WERI-Rb-1 (cell line): ENCODE measurements around the gene CT47A1.
"Not testable (repeated sequence)": the region's sequence is repeated elsewhere in the genome, so short reads cannot be mapped to it uniquely, and the experiment has no call there.

Experiments
- DNase-seq: peaks from one replicate; pipeline ENCODE4 v3.0.0-alpha.2; 2020
- H3K27ac ChIP-seq: fragments of 250-450 bp; sonication (Bioruptor Pico); 2 replicates; pipeline ENCODE4 v1.5.1; 2020; ENCODE audit warnings: mild to moderate bottlenecking, moderate library complexity
- H3K27me3 ChIP-seq: fragments of 250-450 bp; sonication (Bioruptor Pico); 2 replicates; pipeline ENCODE4 v1.5.1; 2021; ENCODE audit warnings: mild to moderate bottlenecking, low read depth, moderate library complexity; ENCODE audit not compliant: insufficient read depth, severe bottlenecking
- H3K36me3 ChIP-seq: fragments of 250-450 bp; sonication (Bioruptor Pico); 2 replicates; pipeline ENCODE4 v1.5.1; 2020; ENCODE audit warnings: mild to moderate bottlenecking, moderate library complexity
- H3K4me3 ChIP-seq: 2 replicates; pipeline ENCODE4 v1.5.1; 2011; ENCODE audit warnings: low read depth, mild to moderate bottlenecking, control low read depth, low read length
- H3K9me3 ChIP-seq: fragments of 250-450 bp; sonication (Bioruptor Pico); 2 replicates; pipeline ENCODE4 v1.5.1; 2021; ENCODE audit warnings: mild to moderate bottlenecking, moderate library complexity; ENCODE audit not compliant: severe bottlenecking
- CTCF ChIP-seq: IDR thresholded peaks from 2 replicates; pipeline ENCODE4 v1.5.1; 2011; ENCODE audit warnings: low read depth, mild to moderate bottlenecking, control low read depth, inconsistent platforms, low read length

The CT47A1 gene

GRCh38 chrX:120985660-120986059, at the start of gene CT47A1:
Gene CT47A1 (minus strand): TSS chrX:120985760. CDS start chrX:120985529, 231 bp downstream.
- not testable (repeated sequence) for H3K27ac ChIP-seq, DNase-seq, H3K9me3 ChIP-seq, H3K4me3 ChIP-seq, H3K36me3 ChIP-seq
- peaks cover 28% of the 10 kb centered on the region for H3K27me3 ChIP-seq

GRCh38 chrX:121032531-121032930, 47.0 kb upstream of the CT47A1 start:
- no peaks in the 10 kb centered on the region for H3K9me3 ChIP-seq
- H3K27ac ChIP-seq: no peak overlapping the region
- H3K4me3 ChIP-seq: no peak overlapping the region
- H3K27me3 ChIP-seq: peaks cover 45% of the 10 kb centered on the region
- TF ChIP-seq CTCF: no peak
- H3K36me3 ChIP-seq: no peaks in the 10 kb centered on the region
- DNase-seq: no peak

GRCh38 chrX:121030083-121030482, 44.5 kb upstream of the CT47A1 start:
- H3K4me3 ChIP-seq: no peak overlapping the region
- no peaks in the 10 kb centered on the region for H3K36me3 ChIP-seq
- peaks cover 56% of the 10 kb centered on the region for H3K27me3 ChIP-seq
- no peaks in the 10 kb centered on the region for H3K9me3 ChIP-seq
- DNase-seq: no peak
- H3K27ac ChIP-seq: no peak overlapping the region
- TF ChIP-seq CTCF: no peak

GRCh38 chrX:121028419-121028818, 42.9 kb upstream of the CT47A1 start:
- Histone ChIP-seq H3K27me3 (peaks cover 58% of the 10 kb centered on the region), H3K27ac (no peak overlapping the region), H3K4me3 (no peak overlapping the region), H3K36me3 (no peaks in the 10 kb centered on the region), H3K9me3 (no peaks in the 10 kb centered on the region)
- TF ChIP-seq CTCF: no peak
- no peak for DNase-seq

- Histone ChIP-seq H3K27me3 (peaks cover 32% of the 10 kb centered on the region), H3K27ac (no peak overlapping the region), H3K36me3 (no peaks in the 10 kb centered on the region), H3K4me3 (no peak overlapping the region), H3K9me3 (no peaks in the 10 kb centered on the region)
- TF ChIP-seq CTCF: no peak
- no peak for DNase-seq
These were observed 29.3 kb upstream of the CT47A1 start for GRCh38 chrX:121014826-121015225.

- peaks cover 28% of the 10 kb centered on the region for H3K27me3 ChIP-seq
- H3K36me3 ChIP-seq: no peaks in the 10 kb centered on the region
- no peak overlapping the region for H3K27ac ChIP-seq
- DNase-seq: no peak
- no peak for TF ChIP-seq CTCF
- no peaks in the 10 kb centered on the region for H3K9me3 ChIP-seq
- no peak overlapping the region for H3K4me3 ChIP-seq
These were observed 28.4 kb upstream of the CT47A1 start for GRCh38 chrX:121013897-121014455.
